Hippocampal formation (tissue), 2 donors: ENCODE results near the gene CUTA.

Source experiments
- DNase-seq, 2 donors: peaks; one replicate each; lab custom pipeline; 2025; lab: John Stamatoyannopoulos, UW

The CUTA gene

DNA sequence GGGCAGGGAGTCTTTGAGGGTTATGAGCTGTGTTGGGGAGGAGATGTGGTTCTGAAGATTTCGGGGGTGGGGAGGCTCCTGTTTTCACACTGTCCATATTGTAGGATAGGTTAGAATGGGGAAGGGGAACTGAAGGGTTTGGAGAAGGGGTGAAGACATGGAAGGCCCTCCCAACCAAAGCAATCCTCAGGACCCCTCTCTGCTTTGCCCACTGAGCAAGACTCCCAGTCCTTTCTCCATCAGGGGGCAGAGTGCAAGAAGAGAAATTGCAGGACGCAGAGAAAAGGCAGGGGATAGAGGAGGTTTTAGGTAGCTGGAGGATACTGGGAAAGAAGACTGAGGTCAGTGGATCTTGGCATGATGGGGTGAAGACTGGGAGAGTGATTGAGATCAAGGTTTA is 5.9 kb upstream of the CUTA start:
- no peak for DNase-seq

DNA sequence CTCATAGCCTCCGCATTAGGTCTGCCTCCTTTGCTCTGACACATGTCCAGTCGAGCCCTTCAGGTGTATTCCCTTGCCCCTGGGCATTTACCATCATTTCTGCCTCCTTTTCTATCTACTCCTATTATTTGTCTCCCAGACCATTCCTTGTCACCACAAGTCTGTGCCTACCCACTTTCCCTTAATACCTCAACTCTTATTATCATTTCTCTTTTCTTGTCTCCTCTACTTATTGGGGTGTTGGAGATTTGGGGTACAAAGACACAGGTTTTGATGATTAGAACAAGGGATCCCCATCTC is 3.4 kb upstream of the CUTA start:
- no peak for DNase-seq

- DNase-seq: no peak
These were observed 2.8 kb upstream of the CUTA start for GRCh38 chr6:33420491-33421343.

- DNase-seq: peak; percentile 15 to 37
These were observed 1.9 kb upstream of the CUTA start, which contains the start of gene SYNGAP1 for GRCh38 chr6:33419580-33420490. SYNGAP1 (plus strand) TSS chr6:33420065; CDS start chr6:33420265, 200 bp downstream.

GRCh38 chr6:33418690-33419291 is 884 bp upstream of the CUTA start:
- DNase-seq: no peak

- DNase-seq: no peak
These were observed 592 bp downstream of the CUTA start for GRCh38 chr6:33417128-33417902.

DNA sequence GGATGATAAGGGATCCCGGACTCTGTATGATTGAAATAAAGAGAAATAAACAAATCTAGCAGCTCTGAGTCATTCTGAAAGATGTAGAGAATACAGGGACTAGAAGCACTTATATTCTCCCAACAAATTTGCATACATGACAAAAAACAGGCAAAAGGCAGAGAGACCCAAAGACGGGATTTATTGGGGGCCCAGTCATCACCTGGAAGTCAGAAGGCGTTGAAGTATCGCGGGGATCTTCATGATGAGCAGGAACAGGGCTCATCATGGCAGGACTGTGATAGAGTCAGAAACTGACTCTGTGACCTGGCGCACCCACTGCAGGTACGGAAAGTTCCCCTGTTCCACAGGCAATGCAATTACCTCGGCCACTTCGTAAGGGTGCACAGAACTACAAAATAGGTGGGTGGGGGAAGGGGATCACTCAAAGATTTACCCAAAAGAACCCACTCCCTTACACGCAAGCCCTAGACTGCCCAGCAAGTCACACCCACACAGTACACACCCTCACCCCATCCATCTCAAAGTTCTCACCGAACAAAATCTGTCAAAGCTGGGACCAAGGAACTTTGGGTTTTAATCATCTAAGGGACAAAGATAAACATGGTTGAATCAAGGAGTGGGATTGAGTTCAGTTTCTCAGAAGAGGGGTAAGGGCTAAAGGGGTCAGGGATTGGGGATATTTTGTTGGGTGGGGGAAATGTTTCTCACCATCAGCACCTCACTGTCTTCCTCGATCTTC is 1.4 kb downstream of the CUTA start:
- no peak for DNase-seq

DNA sequence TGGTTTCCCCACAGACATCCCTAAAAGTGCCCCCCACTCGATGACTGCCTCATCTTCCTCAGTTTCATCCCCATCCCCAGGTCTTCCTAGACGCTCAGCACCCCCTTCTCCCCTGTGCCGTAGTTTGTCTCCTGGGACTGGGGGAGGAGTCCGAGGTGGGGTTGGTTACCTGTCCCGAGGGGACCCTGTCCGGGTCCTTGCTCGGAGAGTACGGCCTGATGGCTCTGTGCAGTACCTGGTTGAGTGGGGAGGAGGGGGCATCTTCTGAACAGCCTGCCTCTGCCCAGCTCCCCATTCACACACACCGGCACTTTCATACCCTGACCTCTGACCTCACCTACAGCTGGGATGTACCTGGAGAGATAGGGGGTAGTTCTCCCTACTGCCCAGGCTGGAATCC is 2.1 kb downstream of the CUTA start:
- DNase-seq: no peak

DNA sequence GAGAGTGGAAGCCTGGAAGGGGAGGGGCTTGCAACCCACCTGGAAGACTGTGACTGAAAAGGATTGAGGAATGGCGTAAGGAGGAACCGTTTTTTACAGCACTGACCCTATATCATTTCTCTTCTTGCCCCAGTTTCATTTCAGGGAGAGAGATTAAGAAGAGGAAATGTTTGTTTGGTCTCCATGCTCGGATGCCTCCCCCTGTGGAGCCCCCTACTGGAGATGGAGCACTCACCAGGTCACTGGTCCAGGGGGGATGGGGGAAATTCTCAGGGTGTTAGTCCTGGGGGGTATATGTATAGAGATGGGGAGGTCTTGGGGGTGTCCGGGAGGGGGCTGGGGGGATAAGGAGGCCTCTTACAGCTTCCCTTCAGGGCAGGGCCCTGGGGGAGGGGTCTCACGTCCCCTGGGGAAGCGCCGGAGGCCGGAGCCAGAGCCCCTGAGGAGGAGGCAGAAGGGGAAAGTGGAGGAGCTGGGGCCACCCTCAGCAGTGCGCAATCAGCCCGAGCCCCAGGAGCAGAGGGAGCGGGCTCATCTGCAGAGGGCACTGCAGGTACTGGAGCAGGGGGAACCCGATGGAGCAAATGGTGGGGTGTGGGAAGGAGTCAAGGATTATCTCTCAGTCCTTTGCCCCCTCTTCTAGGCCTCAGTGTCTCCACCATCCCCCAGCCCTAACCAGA is 3.2 kb downstream of the CUTA start:
- no peak for DNase-seq

GRCh38 chr6:33413241-33414120 is 4.4 kb downstream of the CUTA start:
- DNase-seq: no peak

DNA sequence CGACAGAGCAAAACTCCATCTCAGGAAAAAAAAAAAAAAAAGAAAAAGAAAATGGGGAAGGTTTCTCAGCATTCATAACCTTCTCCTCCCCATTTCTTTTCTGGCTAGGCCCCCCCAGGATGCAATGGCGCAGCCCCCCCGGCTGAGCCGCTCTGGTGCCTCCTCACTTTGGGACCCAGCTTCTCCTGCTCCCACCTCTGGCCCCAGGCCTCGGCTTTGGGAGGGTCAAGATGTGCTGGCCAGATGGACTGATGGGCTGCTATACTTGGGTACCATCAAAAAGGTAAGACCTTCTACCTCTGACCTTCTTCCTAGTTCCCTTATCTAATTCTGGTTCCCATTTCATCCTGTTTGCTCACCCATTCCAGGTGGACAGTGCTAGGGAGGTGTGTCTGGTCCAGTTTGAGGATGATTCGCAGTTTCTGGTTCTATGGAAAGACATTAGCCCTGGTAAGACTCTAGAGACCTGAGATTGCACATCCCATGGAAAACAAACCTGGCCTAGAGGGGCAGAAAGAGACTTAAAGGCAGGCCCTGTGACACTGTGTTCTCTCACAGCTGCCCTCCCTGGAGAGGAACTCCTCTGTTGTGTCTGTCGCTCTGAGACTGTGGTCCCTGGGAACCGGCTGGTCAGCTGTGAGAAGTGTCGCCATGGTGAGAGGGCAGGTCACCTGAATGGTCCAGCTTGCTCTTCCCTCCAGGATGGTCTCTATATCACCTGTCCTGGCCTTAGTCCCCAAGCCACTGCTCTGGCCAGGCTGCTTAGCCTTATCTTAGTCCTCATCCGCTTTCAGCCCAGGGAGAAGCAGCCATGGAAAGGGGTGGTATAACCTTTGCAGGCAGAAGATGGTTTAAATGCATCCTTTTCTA is 5.5 kb downstream of the CUTA start:
- no peak for DNase-seq

GRCh38 chr6:33411632-33412005 is 6.3 kb downstream of the CUTA start:
- no peak for DNase-seq

DNA sequence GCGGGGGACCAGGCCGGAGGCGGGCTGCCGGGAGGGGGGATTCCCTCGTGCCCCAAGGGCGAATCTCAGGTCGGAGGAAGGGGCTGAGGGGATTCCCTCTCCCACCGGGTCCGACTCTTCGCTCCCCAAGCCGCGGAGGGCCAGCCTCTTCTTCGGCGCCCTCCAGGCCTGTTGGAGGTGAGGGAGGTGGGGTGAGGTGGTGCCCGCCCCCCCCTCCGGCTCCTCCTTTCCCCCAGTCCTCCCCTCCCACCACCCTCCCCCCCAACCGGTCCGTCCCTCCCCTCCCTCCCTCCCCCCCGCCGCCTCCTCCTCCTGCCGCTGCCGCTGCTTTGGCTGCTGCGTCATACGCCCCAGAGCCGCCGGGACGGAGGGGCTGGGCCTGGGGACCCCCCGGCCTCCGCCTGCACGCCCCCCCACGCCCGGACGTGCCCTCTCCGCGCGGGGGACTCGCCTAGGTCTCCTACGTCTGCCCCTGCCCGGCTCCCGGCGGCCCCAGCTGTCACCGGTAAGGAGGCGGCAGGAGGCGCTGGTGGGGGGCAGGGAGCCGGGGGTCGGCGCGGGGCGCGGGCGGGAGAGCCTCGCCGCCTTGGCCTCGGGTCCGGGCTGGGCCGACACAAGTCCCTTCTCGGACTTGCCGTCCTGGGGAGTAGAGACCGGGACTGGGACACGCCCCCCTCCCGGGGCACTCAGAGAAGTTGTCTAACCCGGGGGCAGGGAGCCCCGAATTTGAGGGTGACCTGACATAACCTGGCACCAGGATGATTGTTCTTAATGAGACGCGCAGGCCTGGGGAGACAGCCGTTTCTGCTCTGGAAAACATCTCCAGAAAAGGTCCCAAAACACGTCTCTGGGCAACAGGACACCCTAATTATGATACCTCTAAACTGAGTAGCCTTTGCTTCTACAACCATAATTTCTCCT is 6.9 kb downstream of the CUTA start, which contains the start of gene PHF1:
Gene PHF1 (plus strand): TSS at position 304 of the 921 bp plus-strand sequence. CDS start 1,250 bp downstream, outside the sequence.
- DNase-seq: peak in 1 of 2 donors; percentile 80

DNA sequence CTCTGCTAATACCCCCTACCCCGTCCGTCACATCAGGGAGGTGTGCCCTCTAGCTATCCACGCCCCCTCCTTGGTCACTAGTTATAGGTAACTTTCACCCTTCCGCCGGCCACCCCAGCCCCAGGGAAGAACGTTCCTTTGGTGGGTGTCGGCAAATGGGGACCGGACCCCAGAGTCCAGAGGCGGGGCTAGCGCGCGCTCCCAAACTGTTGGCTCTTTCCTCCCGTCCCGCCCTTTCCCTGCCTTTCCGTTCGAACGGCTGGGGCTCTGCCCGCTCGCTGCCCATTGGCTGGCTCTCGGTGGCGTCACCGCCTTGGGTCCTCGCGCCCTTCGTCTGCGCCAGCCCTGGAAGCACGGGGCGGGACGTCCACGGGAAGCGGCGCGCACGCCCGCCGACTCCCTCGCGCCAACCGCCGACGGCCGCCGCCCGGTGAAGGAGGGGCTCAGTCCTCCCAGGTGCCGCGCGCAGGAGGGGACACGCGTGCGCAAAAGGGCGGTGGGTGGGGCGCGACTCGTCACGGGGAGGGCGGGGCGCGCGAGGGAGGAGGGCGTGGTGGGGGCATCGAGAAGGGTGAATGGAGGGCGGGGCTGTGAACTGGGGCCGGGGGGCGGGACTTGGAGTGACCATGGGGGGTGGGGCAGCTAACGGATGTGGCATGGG is 7.7 kb downstream of the CUTA start:
- peak; percentile 93 to 97 for DNase-seq

DNA sequence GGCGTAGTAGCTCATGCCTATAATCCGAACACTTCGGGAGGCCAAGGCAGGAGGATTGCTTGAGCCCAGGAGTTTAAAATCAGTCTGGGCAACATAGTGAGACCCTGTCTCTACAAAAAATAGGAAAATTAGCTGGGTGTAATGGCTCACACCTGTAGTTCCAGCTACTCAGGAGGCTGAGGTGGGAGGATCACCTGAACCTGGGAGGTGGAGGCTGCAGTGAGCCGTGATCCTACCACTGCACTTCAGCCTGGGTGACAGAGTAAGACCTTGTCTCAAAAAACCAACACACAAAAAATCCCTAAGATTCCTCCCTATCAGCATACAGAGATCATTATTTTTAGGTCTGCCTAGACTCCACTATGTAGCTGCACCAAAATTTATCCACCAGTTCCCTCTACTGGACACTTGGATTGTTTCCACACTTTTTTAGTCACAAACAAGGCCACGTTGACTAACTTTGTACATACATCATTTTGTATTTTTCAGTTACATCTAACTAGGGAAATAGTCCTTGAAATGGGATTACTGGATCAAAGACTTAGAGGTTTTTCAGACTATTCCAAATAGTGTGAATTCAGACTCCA is 10.7 kb downstream of the CUTA start:
- DNase-seq: no peak

DNA sequence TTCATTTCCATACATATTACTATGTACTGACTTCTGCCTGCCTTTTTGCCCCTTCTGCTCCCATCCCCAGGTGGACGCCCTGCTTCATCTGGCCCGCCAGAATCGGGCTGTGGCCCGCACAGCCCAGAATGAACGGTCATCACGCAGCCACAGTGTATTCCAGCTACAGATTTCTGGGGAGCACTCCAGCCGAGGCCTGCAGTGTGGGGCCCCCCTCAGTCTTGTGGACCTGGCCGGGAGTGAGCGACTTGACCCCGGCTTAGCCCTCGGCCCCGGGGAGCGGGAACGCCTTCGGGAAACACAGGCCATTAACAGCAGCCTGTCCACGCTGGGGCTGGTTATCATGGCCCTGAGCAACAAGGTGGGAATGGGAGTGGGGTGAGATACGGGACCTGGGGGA is 11.8 kb downstream of the CUTA start:
- no peak for DNase-seq
